SU-DHL-6 (cell line): ENCODE measurements around the gene GPC1.

ENCODE experiments used
- CTCF ChIP-seq: fragments of 200-600 bp; sonication (generic); IDR thresholded peaks from one replicate; pipeline ENCODE4 v1.5.1; 2017; ENCODE audit warnings: antibody characterized with exemption, mild to moderate bottlenecking, low read length, moderate library complexity; ENCODE audit not compliant: insufficient read depth, poor library complexity, severe bottlenecking
- EZH2phosphoT487 ChIP-seq: fragments of 200-600 bp; sonication (generic), shearing (Covaris generic); conservative IDR thresholded peaks from 2 replicates; pipeline ENCODE4 v1.6.1; 2018; ENCODE audit warnings: mild to moderate bottlenecking, antibody characterized with exemption, low read length, moderate library complexity, mixed read lengths

GRCh38 chr2:240422658-240423329 is 12.7 kb upstream of the GPC1 start:
- TF ChIP-seq CTCF (no peak), EZH2phosphoT487 (no peak)
